ENCODE data around the gene OTX1. TPM values are rescaled to one million over a fixed set of nuclear protein-coding genes. Genes with fewer than 3 reads are reported as not detected.

OTX1 gene
- total and polyA plus RNA-seq, 9 of the 15 experiments (the other 6 are each of a cell fraction or from before 2014, with no cell fraction given), result 0.18 to 7.1 (median 0.58) TPM

DNA sequence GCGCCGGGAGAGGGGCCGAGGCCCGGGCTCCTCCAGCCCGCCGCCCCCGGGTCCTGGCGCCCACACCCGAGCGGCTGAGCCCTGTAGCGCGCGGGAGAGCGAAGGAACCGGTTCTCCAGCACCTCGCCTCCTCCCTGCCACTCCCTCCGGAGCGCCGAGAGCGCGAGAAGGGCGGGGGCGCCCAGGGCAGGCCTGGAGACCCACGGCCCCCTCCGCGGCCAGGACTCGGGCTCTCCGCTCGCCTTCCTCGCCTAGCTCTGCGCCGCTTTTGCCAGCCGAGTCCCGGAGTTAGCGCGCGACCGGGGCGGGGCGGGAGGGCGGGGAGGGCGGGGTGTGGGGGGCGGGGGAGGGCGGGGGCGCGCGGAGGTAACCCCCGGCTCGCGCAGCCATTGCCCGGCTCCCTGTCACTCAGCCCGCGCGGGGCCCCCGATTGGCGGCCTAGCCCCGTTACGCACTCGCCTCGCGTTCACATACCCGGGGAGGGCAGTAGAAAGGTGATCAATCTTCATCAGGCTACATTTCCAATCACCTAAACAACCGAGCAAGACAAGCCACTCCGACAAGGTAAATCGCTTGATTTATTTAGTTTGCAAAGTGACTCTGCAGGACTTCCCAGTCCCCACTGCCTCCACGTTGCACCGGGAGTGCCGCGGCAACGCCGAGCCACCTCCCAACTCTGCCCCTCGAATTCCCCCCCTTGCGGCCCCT is at the start of gene OTX1 (continued):
- TF ChIP-seq ETV6 (IDR thresholded peaks at IDR 0.05; ENCODE audit: borderline replicate concordance in 1 of 2, low read depth in 2 of 2, low read length in 1 of 2) (no peak), ETV6 (CRISPR knock-in tag; IDR thresholded peaks at IDR 0.05; ENCODE audit: borderline replicate concordance) (no peak), SPI1 (IDR thresholded peaks at IDR 0.05; ENCODE audit: borderline replicate concordance, low read depth, low read length) (no peak), ZNF785 (CRISPR knock-in tag; IDR thresholded peaks at IDR 0.05) (no peak), KDM5B (IDR thresholded peaks at IDR 0.05; ENCODE audit: insufficient replicate concordance, low read depth, low read length) (peak; percentile 48), TAF15 (IDR thresholded peaks at IDR 0.05; ENCODE audit: low read depth, low read length) (no peak), RNF2 (IDR thresholded peaks at IDR 0.05) (no peak), HMG20B (CRISPR knock-in tag; IDR thresholded peaks at IDR 0.05) (no peak), FOS (IDR thresholded peaks at IDR 0.05; ENCODE audit: extremely low read depth, insufficient read length) (peak; percentile 69), ZNF766 (CRISPR knock-in tag; conservative IDR thresholded peaks at IDR 0.05) (no peak), ZKSCAN8 (CRISPR knock-in tag; IDR thresholded peaks at IDR 0.05) (no peak), POLR3G (IDR thresholded peaks at IDR 0.05; ENCODE audit: extremely low read depth, insufficient read length, insufficient replicate concordance) (no peak), CREB1 (IDR thresholded peaks at IDR 0.05) (peak; percentile 67), CREB1 (CRISPR knock-in tag; IDR thresholded peaks at IDR 0.05) (no peak), SP2 (IDR thresholded peaks at IDR 0.05; ENCODE audit: extremely low read depth, low read depth, low read length, poor library complexity, severe bottlenecking) (peak; percentile 68), ZNF324 (CRISPR knock-in tag; IDR thresholded peaks at IDR 0.05) (0 out of 2 replicates have a peak, but pooled peaks have one; percentile 14), HDGF (IDR thresholded peaks at IDR 0.05) (no peak), DDX20 (tag; IDR thresholded peaks at IDR 0.05; ENCODE audit: low read depth) (no peak), GABPB1 (CRISPR knock-in tag; IDR thresholded peaks at IDR 0.05) (no peak)
- TF ChIP-seq, protein P1, sequence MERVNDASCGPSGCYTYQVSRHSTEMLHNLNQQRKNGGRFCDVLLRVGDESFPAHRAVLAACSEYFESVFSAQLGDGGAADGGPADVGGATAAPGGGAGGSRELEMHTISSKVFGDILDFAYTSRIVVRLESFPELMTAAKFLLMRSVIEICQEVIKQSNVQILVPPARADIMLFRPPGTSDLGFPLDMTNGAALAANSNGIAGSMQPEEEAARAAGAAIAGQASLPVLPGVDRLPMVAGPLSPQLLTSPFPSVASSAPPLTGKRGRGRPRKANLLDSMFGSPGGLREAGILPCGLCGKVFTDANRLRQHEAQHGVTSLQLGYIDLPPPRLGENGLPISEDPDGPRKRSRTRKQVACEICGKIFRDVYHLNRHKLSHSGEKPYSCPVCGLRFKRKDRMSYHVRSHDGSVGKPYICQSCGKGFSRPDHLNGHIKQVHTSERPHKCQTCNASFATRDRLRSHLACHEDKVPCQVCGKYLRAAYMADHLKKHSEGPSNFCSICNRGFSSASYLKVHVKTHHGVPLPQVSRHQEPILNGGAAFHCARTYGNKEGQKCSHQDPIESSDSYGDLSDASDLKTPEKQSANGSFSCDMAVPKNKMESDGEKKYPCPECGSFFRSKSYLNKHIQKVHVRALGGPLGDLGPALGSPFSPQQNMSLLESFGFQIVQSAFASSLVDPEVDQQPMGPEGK (CRISPR knock-in tag; IDR thresholded peaks at IDR 0.05; ENCODE audit: borderline replicate concordance), result no peak
- TF ChIP-seq, protein P2, sequence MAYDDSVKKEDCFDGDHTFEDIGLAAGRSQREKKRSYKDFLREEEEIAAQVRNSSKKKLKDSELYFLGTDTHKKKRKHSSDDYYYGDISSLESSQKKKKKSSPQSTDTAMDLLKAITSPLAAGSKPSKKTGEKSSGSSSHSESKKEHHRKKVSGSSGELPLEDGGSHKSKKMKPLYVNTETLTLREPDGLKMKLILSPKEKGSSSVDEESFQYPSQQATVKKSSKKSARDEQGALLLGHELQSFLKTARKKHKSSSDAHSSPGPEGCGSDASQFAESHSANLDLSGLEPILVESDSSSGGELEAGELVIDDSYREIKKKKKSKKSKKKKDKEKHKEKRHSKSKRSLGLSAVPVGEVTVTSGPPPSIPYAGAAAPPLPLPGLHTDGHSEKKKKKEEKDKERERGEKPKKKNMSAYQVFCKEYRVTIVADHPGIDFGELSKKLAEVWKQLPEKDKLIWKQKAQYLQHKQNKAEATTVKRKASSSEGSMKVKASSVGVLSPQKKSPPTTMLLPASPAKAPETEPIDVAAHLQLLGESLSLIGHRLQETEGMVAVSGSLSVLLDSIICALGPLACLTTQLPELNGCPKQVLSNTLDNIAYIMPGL (CRISPR knock-in tag; IDR thresholded peaks at IDR 0.05), result 0 out of 2 replicates have a peak, but pooled peaks have one; percentile 29
- TF ChIP-seq, protein P3, sequence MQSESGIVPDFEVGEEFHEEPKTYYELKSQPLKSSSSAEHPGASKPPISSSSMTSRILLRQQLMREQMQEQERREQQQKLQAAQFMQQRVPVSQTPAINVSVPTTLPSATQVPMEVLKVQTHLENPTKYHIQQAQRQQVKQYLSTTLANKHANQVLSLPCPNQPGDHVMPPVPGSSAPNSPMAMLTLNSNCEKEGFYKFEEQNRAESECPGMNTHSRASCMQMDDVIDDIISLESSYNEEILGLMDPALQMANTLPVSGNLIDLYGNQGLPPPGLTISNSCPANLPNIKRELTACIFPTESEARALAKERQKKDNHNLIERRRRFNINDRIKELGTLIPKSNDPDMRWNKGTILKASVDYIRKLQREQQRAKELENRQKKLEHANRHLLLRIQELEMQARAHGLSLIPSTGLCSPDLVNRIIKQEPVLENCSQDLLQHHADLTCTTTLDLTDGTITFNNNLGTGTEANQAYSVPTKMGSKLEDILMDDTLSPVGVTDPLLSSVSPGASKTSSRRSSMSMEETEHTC (IDR thresholded peaks at IDR 0.05), result no peak
- TF ChIP-seq, protein P4, sequence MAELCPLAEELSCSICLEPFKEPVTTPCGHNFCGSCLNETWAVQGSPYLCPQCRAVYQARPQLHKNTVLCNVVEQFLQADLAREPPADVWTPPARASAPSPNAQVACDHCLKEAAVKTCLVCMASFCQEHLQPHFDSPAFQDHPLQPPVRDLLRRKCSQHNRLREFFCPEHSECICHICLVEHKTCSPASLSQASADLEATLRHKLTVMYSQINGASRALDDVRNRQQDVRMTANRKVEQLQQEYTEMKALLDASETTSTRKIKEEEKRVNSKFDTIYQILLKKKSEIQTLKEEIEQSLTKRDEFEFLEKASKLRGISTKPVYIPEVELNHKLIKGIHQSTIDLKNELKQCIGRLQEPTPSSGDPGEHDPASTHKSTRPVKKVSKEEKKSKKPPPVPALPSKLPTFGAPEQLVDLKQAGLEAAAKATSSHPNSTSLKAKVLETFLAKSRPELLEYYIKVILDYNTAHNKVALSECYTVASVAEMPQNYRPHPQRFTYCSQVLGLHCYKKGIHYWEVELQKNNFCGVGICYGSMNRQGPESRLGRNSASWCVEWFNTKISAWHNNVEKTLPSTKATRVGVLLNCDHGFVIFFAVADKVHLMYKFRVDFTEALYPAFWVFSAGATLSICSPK (IDR thresholded peaks at IDR 0.05; ENCODE audit: borderline replicate concordance), result no peak
